Measurements from ENCODE around the gene USP7. TPM values are rescaled to one million over a fixed set of nuclear protein-coding genes. Genes with fewer than 3 reads are reported as not detected.

The USP7 gene
- polyA plus RNA-seq, 1 donor (not counting 4 experiments of a cell fraction or from before 2014, with no cell fraction given) = 63.4 TPM

DNA sequence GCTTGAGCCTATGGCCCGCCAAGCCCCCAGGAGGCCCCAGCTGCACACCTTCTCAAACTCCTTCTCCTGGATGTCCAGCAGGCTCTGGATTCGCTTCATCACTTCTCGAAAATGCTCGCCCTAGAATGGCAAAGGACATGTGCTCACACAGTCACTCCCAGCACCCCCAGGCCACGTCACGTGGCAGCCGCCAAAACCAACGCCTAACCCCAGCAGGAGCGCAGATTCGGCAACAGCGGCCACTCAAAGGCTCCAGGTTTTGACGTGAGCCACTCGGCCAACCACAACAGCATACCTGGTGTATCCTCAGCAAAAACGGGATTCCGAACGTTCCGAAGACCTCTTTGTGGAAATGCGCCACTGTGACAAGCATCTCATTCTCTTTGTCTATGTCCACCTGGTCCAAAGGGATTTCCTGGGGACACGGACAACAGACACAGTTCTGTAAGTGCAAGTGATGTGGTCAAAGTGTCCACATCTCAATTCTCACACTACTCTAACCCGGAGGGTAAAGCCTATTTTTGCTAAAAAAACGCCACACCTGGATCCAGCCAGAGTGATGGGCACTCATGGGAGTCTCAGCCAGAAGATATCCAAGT, 68.9 kb downstream of the USP7 start:
- Histone ChIP-seq H3K4me3 (ENCODE audit: control insufficient read depth in 2 of 3, extremely low read depth in 1 of 3, insufficient read depth in 2 of 3, low read depth in 1 of 3, low read length in 3 of 3) (no peak overlapping the region), H3K36me3 (ENCODE audit: control insufficient read depth in 2 of 2, extremely low read depth in 1 of 2, insufficient read depth in 2 of 2, low read length in 2 of 2) (peaks cover 53 to 54% of the 10 kb centered on the region in 2 experiments), H3K9ac (ENCODE audit: control insufficient read depth, extremely low read depth, insufficient read depth, low read length) (no peak overlapping the region), H2AFZ (ENCODE audit: control insufficient read depth, low read length) (no peak overlapping the region), H3K9me3 (ENCODE audit: control insufficient read depth, low read depth, low read length) (no peaks in the 10 kb centered on the region), H3K9me1 (ENCODE audit: control insufficient read depth, extremely low read depth, insufficient read depth, low read length) (no peaks in the 10 kb centered on the region), H3K4me2 (ENCODE audit: control insufficient read depth, extremely low read depth, insufficient read depth, low read depth, low read length) (no peak overlapping the region), H3K27me3 (ENCODE audit: control insufficient read depth, extremely low read depth, insufficient read depth, low read length) (no peaks in the 10 kb centered on the region), H3K27ac (ENCODE audit: control insufficient read depth, insufficient read depth, low read length) (no peak overlapping the region), H4K20me1 (ENCODE audit: control insufficient read depth, extremely low read depth, insufficient read depth, low read length) (no peaks in the 10 kb centered on the region), H3K79me2 (ENCODE audit: control insufficient read depth, insufficient read depth, low read length) (no peaks in the 10 kb centered on the region), H3K4me1 (ENCODE audit: control insufficient read depth, extremely low read depth, insufficient read depth, low read length) (no peaks in the 10 kb centered on the region)
- FAIRE-seq = no peak
- no peak for TF ChIP-seq EZH2 (IDR thresholded peaks at IDR 0.05; ENCODE audit: low read length)
- TF ChIP-seq, protein P1, sequence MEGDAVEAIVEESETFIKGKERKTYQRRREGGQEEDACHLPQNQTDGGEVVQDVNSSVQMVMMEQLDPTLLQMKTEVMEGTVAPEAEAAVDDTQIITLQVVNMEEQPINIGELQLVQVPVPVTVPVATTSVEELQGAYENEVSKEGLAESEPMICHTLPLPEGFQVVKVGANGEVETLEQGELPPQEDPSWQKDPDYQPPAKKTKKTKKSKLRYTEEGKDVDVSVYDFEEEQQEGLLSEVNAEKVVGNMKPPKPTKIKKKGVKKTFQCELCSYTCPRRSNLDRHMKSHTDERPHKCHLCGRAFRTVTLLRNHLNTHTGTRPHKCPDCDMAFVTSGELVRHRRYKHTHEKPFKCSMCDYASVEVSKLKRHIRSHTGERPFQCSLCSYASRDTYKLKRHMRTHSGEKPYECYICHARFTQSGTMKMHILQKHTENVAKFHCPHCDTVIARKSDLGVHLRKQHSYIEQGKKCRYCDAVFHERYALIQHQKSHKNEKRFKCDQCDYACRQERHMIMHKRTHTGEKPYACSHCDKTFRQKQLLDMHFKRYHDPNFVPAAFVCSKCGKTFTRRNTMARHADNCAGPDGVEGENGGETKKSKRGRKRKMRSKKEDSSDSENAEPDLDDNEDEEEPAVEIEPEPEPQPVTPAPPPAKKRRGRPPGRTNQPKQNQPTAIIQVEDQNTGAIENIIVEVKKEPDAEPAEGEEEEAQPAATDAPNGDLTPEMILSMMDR (optimal IDR thresholded peaks at IDR 0.05 in 1 of 3, IDR thresholded peaks at IDR 0.05 in 1 of 3, conservative IDR thresholded peaks at IDR 0.05 in 1 of 3; ENCODE audit: extremely low read depth in 1 of 3, insufficient read depth in 2 of 3, low read length in 3 of 3) = no peak
- dilution Hi-C loops (cut with MboI; ENCODE audit: extremely low pct_ligation_motif_present, low sequenced_read_pairs) = no loop called here
- no peak for DNase-seq (ENCODE audit: low read depth, low spot score)

DNA sequence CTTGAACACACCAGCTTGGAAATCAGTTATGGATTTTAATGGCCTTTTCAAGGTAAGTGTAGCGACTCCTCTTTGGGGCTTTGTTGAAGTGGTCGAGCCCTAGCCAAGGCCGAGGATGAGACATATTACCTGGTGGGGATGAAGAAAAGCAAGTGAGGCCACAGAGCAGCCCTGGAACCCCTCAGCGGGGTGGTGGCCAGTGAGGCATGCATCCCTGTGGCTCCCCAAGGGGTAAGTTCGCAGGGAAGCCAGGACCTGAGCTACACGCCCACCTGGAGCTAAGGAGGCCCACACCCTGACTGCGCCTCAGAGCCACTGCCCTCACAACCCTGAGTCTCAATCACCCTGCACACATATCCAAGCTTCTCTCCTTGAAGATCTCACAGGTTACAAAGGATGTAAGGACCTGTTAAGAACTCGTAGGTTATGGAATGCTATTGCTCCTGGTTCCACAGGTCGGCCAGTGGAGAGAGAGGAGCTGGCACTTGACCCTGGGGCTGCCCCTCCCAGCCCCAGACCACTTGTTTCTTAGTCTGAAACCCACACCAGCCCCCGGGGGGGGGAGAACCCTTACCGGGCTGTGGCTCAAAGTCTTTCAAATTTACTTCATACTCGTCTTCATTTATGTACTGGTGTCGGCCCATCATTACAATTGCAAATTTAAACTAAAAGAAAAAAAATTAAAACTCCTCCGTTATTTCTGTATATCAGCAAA, 69.6 kb downstream of the USP7 start:
- TF ChIP-seq, protein P1 (optimal IDR thresholded peaks at IDR 0.05 in 1 of 3, IDR thresholded peaks at IDR 0.05 in 1 of 3, conservative IDR thresholded peaks at IDR 0.05 in 1 of 3; ENCODE audit: extremely low read depth in 1 of 3, insufficient read depth in 2 of 3, low read length in 3 of 3) = no peak
- TF ChIP-seq EZH2 (IDR thresholded peaks at IDR 0.05; ENCODE audit: low read length) = no peak
- FAIRE-seq (no peak), DNase-seq (ENCODE audit: low read depth, low spot score) (no peak)
- peaks cover 51 to 53% of the 10 kb centered on the region in 2 experiments for H3K36me3 ChIP-seq (ENCODE audit: control insufficient read depth in 2 of 2, extremely low read depth in 1 of 2, insufficient read depth in 2 of 2, low read length in 2 of 2)
- no peak overlapping the region for H3K4me2 ChIP-seq (ENCODE audit: control insufficient read depth, extremely low read depth, insufficient read depth, low read depth, low read length)
- no peaks in the 10 kb centered on the region for H4K20me1 ChIP-seq (ENCODE audit: control insufficient read depth, extremely low read depth, insufficient read depth, low read length)
- no peaks in the 10 kb centered on the region for H3K79me2 ChIP-seq (ENCODE audit: control insufficient read depth, insufficient read depth, low read length)
- H3K27me3 ChIP-seq (ENCODE audit: control insufficient read depth, extremely low read depth, insufficient read depth, low read length) = no peaks in the 10 kb centered on the region
- no peaks in the 10 kb centered on the region for H3K4me1 ChIP-seq (ENCODE audit: control insufficient read depth, extremely low read depth, insufficient read depth, low read length)
- dilution Hi-C loops (cut with MboI; ENCODE audit: extremely low pct_ligation_motif_present, low sequenced_read_pairs) = no loop called here
- no peaks in the 10 kb centered on the region for H3K9me1 ChIP-seq (ENCODE audit: control insufficient read depth, extremely low read depth, insufficient read depth, low read length)
- H3K4me3 ChIP-seq (ENCODE audit: control insufficient read depth in 2 of 3, extremely low read depth in 1 of 3, insufficient read depth in 2 of 3, low read depth in 1 of 3, low read length in 3 of 3) = no peak overlapping the region
- no peaks in the 10 kb centered on the region for H3K9me3 ChIP-seq (ENCODE audit: control insufficient read depth, low read depth, low read length)
- H2AFZ ChIP-seq (ENCODE audit: control insufficient read depth, low read length) = no peak overlapping the region
- no peak overlapping the region for H3K9ac ChIP-seq (ENCODE audit: control insufficient read depth, extremely low read depth, insufficient read depth, low read length)
- no peak overlapping the region for H3K27ac ChIP-seq (ENCODE audit: control insufficient read depth, insufficient read depth, low read length)
